GM18508 (cell line): ENCODE measurements around the gene CAPNS1.
"Not testable (repeated sequence)": the region's sequence is repeated elsewhere in the genome, so short reads cannot be mapped to it uniquely, and the experiment has no call there.

Experiments used
- ATAC-seq: cut with Tn5 transposase; IDR thresholded peaks from one replicate; pipeline ENCODE4 v1.9.1; 2021; ENCODE audit warnings: moderate number of reproducible peaks; ENCODE audit not compliant: insufficient read depth, unreplicated experiment

The CAPNS1 gene

GRCh38 chr19:36113894-36114720 lies 25.8 kb upstream of the CAPNS1 start:
- ATAC-seq, result no peak

DNA sequence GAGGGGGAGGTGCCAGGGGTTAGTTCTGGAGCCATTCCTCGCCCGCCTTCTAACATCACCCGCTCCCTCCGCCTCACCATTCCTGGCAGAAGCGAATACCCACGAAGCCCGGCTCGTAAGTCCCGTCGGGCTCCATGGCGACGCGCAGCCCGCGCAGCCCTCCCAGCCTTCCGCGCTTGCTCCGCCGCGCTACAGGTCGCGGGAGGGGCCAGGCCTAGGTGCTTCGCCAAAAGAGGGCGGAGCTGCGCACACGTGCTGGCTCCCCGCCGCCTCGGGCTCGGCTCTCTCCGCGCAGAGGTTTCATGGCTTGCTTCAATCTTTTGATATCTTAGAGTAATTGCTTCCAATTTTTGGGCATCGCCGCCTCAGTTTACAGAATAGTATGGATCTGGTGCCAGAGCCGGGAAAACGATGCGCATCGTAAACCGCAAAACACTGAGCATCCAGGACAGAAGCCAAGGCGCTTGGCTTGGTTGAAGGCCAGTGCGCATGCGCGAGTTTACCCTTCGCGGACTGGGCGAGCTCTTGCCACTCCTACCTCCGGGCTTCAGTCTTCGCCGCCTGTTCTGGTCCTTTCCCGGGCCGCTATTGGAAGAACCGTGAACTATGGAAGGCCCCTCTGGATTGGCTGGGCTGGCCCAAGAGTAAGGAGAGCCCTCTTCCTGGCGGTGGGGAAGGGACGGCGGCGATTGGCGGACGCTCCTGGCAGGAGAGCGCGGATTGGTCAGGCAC lies 25.0 kb upstream of the CAPNS1 start, which contains the start of gene POLR2I:
TSS of gene POLR2I (minus strand) at position 155 of the 732 bp plus-strand sequence. CDS start at position 136, 19 bp downstream.
- ATAC-seq, result peak; percentile 58

DNA sequence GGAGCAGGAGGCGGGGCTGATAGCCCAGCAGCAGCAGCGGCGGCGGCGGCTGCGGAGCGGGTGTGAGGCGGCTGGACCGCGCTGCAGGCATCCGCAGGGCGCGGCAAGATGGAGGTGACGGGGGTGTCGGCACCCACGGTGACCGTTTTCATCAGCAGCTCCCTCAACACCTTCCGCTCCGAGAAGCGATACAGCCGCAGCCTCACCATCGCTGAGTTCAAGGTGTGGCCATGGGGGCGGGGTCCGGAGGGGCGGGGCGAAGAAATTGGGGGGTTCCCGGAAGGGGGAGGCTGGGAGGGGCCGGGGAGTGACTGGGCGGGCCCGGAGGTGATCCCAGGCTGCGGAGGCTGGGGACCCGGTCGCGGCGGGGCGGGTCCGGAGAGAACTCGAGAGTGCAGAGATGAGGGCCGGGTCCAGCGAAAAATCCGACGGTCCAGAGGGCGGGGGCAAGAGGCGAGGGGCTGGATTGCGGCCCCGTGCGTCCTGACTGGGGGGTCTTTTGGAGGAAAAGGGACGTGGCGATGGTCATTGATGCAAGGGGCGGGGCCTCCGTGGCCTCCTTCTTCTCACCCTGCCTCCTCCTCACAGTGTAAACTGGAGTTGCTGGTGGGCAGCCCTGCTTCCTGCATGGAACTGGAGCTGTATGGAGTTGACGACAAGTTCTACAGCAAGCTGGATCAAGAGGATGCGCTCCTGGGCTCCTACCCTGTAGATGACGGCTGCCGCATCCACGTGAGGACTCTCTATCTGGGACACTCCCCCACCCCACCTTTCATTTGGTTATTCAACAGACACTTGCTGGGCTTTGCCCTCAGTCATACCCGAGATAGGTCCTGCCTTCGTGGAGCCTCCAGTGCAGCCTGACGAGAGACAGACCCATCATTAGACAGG lies 24.2 kb upstream of the CAPNS1 start, which contains the start of gene TBCB:
TSS of gene TBCB (plus strand) at position 16 of the 891 bp plus-strand sequence. CDS start at position 109, 93 bp downstream.
- ATAC-seq, result no peak

GRCh38 chr19:36116344-36116637 lies 23.6 kb upstream of the CAPNS1 start:
- ATAC-seq, result no peak

GRCh38 chr19:36120092-36120983 lies 19.5 kb upstream of the CAPNS1 start:
- no peak for ATAC-seq

DNA sequence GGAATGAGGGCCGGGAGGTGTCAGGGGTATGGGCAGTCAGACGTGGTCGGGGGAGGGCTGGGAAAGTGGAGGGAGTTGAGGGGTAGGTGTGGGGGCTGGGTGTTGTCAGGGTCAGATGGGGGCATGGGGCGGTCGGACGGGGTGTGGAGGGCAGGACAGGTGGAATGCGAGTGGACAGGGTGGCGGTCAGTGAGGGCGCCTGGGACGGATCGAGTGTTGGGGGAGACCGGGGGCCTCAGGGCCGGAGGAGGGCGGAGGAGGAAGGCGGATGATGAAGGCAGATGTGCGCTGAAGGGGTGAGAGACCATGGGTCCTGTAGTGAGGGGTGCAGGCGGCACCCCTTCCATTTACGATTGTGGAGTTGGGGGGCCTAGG lies 18.9 kb upstream of the CAPNS1 start:
- ATAC-seq, result no peak

DNA sequence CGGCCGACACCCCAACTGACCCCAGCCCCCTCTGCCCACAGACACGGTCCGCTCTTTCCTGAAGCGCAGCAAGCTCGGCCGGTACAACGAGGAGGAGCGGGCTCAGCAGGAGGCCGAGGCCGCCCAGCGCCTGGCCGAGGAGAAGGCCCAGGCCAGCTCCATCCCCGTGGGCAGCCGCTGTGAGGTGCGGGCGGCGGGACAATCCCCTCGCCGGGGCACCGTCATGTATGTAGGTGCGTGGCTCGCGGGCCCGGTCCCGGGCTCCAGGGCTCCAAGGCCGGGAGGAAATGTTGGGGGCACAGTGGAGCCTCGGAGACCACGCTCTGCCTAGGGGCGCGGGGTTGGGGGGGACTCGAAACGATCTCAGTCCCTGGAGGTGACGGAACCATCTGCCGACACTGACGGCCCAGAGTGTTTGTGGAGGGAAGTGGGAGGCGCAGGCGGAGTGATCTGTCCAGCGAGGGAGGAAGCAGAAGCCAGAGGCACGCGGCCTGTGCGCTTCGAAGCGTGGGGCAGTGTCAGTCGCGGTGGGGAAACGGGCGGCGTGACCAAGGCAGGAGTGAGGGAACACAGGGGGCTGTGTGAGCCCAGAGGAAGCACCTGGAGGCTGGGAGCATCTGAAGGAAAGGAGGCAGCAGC lies 18.3 kb upstream of the CAPNS1 start:
- no peak for ATAC-seq

- ATAC-seq, result no peak
These were observed 14.3 kb upstream of the CAPNS1 start for GRCh38 chr19:36125557-36125956.

- no peak for ATAC-seq
These were observed 11.5 kb upstream of the CAPNS1 start for GRCh38 chr19:36128392-36128736.

DNA sequence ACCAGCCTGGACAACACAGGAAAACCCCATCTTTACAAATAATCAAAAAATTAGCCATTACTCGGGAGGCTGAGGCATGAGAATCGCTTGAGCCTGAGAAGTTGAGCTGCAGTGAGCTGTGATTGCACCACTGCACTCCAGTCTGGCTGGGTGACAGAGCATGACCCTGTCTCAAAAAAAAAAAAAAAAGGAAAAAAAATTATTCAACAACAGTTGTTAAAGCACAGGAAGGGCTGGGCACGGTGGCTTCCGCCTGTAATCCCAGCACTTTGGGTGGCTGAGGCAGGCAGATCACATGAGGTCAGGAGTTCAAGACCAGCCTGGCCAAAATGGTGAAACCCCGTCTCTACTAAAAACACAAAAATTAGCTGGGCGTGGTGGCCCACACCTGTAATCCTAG lies 8.6 kb upstream of the CAPNS1 start:
- not testable (repeated sequence) for ATAC-seq

GRCh38 chr19:36134867-36135266 lies 5.0 kb upstream of the CAPNS1 start:
- ATAC-seq, result not testable (repeated sequence)

DNA sequence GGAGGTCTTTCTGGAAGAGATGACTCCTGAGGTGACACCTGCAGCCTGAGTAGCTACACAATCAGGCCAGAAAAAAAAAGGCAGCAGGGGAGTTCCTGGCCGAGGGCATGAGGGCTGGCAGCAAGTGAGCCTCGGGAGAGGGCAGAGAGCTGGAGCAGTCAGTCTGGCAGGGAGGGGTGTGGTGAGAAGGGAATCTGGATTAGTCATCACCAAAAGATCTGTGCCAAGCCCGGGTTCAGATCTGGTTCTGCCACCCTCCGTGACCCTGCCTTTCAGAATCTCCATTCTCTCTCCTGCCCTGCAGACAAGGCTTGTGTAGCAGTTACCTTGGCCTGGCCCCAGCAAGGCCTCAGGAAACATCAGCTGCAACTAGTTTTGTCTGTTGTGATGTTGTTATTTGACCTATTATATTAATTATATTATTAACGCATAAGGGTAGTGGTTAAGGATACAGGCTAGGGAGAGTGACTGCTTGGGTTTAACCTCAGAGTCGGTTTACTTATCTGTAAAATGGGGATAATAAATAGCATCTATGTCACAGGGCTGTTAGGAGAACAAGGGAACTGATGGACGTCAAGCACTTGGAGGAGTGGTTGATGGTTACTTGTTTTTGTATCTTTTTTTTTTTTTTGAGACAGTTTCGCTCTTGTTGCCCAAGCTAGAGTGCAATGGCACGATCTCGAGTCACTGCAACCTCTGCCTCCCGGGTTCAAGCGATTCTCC lies 2.7 kb upstream of the CAPNS1 start:
- ATAC-seq, result no peak

- no peak for ATAC-seq
These were observed 770 bp upstream of the CAPNS1 start for GRCh38 chr19:36139120-36139472.

DNA sequence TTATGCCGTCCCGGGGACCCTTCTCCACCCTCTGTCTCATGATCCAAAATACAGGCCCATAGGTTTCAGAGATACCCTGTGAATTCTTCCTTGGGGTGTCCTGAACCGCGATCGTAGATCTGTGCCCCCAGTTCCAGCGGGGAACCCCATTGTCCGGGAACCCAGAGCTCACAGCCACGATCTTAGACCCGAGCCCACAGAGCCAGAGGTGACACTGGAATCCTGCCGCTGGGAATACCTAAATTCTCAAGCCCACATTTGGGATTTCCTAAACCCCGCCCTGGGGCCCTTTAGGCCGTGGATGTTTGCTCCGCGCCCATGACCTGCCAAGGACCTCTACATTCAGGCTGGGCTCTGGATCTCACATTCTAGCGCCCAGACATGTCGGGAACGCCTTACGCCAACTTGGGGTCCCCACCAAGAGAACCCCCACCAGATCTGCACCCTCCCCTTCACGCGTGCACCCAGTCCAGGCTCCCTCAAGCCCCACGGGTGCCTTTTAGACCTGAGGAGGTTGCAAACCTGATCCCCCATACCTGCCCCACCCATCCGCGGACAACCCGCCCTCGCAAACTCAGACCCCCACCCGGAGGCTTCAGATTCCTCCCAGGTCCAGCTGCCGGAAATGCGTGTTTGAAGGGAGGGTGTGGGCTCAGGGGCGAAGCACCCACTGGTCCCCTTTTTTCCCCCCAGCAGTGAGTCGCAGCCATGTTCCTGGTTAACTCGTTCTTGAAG lies 605 bp downstream of the CAPNS1 start:
- no peak for ATAC-seq

DNA sequence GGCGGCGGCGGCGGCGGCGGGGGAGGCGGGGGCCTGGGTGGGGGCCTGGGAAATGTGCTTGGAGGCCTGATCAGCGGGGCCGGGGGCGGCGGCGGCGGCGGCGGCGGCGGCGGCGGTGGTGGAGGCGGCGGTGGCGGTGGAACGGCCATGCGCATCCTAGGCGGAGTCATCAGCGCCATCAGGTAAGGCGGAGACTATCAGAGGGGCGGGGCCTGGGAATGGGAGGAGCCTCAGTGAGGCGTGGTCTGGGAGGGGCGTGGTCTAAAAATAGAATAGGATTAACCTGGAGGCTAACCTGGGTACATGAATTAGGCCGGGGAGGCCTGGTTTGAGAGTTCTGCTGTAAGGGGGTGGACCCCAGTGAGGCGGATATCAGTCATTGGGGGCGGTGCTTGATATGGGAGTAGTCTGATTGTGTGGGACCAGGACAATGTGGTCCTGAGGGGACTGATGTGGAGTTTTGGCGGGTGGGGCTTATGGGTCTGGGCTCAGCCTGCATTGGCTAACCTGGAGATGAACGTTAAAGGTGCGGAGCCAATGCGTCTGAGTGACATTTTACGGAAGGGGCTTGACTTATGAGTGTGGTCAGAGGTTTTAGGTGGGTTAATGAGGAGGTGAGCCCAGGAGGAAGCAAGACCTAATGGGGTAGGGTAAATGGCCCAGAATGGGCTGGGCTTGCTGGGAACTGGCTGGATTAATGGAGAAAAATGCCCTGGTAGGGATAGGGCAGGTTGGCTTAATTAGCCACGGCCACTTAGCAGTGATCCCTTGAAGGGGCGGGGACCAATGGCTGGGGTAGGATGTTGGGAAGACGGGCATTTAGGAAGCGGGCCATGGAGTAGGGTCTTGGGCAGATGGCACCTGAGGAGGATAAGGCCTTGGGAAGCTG lies 1.4 kb downstream of the CAPNS1 start:
- no peak for ATAC-seq

DNA sequence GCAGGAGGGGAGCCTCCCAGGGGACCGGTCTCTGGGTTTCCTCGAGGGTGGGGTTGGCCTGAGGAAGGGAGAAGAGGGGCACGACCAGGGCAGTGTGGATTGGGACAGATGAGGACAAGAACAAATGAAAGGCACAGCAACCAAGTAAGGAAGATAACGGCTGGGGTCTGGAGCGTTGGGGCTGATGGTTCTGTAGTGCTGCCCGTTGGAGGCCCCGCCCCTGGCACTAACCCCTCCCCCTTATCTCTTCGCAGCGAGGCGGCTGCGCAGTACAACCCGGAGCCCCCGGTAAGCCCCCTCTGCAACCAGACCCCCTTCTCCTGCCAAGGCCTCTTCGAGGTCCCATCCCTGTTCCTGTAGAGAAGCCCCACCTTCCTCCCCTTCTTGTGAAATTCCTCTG lies 2.2 kb downstream of the CAPNS1 start:
- no peak for ATAC-seq

- no peak for ATAC-seq
These were observed 2.6 kb downstream of the CAPNS1 start for GRCh38 chr19:36142496-36142895.
